ENCODE data around the gene PHACTR1.
"Not testable (repeated sequence)": the region's sequence is repeated elsewhere in the genome, so short reads cannot be mapped to it uniquely, and the experiment has no call there.

PHACTR1 gene

DNA sequence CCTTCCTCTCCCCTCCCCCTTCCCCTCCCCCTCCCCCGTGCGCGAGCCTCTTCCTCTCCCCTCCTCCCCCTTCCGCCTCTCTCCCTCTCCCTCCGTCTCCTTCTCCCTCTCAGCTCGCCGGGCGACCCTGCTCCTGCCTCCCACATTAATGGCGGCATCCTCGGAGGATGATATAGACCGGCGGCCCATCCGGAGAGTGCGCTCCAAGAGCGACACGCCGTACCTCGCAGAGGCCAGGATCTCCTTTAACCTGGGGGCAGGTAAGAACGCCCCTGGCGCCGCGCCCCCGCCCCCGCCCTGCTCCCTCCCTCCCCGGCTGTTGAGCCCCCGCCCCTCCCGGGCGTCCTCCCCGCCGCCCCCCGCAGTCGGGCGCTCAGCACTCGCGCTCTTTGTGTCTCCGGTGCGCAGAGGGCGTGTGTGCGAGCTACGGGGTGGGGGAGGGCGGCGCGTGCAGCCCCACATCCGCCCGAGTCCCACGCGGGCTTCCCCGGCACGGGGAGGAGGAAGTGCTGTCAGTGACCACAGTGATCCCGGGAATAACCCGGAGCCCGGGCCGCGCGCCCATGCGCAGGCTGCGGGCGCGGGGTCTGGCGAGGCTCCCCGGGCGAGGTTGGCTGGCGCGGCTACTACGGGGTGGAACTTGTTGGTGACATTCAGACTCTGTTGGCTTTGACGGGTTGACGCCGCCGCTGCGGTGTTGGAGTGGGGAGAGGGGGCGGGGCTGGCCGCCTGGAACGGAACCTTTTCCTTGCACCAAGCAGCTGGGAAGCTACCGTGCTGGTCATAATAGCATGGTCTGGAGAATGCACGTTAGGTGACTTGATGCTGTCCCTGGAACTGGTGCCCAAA is 33.2 kb downstream of the PHACTR1 start:
- DNase-seq (ENCODE audit: low read depth in 2 of 2): no peak

DNA sequence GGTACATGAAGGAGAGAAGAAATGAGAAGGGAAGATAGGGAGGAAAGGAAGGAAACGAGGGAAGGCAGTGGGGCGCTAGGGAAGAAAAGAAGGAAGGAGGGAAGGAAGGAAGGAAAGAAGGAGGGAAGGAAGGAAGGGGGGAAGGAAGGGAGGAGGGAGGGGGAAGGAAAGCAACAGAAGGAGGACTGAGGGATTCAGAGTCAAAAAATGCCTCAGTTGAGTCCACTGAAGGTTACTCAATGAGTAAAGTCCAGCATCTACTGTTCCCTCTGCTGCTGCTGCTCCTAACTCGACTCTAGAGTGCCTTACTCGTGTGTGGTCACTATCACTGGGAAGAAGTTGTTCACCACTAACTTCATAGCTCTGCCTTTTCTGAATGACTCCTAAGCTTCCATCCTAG is 33.8 kb downstream of the PHACTR1 start:
- DNase-seq (ENCODE audit: low read depth in 2 of 2): no peak

DNA sequence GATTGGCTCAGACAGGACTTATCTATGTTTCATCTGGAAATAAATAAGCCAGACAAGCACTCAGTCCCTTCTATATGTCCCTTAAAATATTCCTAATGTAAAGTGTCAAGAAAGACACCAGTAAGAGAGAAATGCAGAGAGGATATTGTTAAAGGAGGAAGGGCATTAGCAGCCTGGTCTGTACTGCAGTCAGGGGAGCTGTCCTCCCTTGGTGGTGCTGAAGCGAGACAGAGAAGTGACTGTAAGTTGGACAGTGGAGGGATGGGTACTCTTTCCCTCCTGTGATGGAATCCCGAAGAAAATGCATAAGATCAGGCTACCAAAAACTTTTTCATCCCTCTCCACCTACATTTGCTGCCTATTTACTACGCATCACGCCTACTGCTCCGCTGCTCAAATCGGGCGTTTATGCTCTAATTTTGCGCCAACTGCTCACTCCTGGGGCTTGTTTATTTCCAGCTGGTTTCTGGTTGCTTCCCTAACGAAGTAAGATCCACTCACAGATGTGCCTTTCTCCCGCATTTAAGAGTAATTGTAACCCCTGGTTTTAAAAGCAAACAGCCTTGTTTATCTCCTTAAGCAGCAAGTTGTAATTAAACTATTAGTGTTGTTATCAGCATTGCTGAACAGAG is 35.2 kb downstream of the PHACTR1 start:
- peak in 1 of 2 donors; percentile 1 for DNase-seq (ENCODE audit: low read depth in 2 of 2)

DNA sequence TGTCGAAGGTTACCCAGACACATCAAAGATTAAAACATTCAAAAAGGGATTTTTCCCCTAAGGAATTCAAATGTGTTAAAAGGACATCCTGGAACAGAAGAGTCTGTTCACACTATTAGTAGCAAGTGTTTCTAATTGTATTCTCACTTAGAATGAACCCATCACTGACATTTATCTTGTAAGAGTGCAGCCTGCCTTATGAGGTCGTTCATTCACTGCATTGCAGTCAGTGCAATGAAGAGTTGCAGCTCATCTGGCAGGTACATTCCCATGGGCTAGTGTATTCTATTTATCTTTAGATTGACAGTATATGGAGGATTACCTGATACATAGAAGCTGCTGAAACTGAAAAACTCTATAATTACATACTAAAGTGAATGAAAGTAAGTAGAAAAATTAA is 36.5 kb downstream of the PHACTR1 start:
- DNase-seq (ENCODE audit: low read depth in 2 of 2): no peak

DNA sequence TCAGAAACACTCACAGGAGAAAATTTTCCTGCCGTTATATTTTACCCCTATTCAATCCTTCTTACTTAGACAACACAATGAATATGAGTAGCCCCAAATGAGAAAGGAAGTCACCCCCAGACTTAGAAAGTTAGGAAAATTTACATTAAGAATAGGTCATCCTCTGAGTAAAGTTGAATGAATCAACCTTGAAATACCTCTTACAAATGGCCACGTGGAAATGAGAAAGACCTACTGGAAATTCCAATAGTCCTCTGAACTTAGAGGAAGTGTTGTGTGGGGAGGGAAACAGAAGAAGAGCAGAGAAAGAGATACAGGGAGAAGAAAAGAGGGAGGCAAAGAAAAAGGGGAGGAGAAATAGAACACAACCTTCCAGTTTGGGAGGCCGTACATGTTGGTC is 43.7 kb downstream of the PHACTR1 start:
- DNase-seq (ENCODE audit: low read depth in 2 of 2): no peak

DNA sequence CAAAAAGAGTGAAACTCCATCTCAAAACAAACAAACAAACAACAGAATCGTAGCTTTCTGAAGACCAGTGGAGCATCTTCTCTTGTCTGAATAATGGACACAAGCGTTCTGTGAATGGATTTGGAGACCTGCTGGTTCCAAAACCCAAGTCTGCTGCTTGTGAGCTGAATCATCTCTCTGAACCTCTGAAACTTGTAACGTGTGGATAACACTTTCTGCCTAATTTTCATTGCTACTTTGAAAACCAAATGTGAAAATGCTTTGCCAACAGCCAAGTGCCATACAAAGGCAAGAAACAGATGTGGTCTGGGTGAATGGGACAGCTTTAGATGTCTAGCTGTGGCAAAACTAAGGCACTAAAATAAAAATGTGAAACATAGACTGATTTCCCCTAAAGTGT is 44.3 kb downstream of the PHACTR1 start:
- no peak for DNase-seq (ENCODE audit: low read depth in 2 of 2)

DNA sequence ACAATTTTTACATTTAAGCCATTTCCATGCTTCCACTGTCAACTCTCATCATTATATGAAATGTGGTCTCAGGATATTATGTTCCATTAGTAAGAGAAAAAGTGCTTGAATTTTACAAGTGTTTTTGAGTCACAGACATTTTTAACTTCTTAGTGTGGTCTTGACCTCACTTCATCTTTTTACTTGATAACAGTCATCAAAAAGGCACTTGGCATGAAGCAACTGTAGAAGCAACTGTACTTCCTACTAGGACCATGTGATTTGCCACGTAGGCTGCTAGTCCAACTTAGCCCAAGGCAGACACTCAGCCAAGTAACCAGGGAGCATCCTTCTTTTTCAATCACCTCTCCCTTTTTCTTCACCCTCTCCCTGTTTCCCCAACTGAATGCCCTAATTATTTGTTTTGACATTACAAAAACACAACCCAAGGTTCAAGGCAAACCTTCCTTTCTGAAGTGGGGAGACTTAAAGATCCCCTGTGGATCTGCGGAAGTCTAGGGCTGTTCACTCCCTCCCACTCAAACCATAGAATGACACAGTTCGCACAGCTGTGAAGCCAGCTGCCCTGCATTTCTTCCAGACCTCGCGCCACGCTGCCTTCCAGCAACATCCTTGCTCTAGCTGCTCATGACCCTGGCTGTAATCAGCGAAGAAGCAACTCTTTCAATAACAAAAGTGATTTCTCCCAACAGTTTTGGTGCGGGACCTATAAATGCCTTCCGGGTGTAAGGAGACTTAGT is 45.0 kb downstream of the PHACTR1 start:
- no peak for DNase-seq (ENCODE audit: low read depth in 2 of 2)

DNA sequence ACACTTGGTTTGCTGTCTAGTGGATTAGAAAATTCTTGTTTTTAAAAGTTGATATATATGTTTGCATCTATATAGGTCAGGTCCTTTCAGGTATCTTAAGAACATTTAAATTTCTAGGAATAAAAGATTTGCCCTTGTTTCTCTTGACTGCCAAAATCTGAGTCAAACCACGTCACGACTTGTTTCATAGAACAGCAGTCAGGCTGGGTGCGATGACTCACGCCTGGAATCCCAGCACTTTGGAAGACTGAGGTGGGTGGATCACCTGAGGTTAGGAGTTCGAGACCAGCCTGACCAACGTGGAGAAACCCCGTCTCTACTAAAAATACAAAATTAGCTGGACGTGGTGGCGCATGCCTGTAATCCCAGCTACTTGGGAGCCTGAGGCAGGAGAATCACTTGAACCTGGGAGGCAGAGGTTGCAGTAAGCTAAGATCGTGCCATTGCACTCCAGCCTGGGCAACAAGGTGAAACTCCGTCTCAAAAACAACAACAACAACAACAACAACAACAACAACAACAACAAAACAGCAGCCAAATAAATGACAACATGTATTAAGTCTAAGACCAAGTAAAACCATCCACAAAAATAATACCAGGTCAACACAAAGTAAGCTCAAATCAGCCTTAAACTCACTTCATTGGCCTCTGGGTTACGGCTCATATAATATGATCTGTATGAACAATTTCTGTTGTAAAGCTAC is 46.3 kb downstream of the PHACTR1 start:
- not testable (repeated sequence) for DNase-seq (ENCODE audit: low read depth in 2 of 2)

DNA sequence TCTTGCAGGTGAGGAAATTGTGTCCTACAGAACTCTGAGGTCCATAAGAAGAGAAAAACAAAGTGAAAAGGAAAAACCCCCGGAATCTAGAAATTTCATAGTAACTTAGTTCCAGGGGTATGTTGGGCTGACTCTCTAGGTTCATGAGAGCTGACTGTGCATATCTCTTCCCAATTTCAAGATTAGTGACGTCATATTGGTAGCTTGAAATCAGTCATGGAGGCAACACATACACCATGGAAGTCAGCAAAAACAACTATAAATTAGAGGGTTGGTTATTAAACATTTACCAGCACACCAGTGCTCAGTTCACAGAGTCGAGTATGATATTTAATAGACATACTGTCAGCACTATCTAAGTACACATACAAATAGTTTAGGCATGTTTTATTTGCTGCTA is 49.8 kb downstream of the PHACTR1 start:
- no peak for DNase-seq (ENCODE audit: low read depth in 2 of 2)

DNA sequence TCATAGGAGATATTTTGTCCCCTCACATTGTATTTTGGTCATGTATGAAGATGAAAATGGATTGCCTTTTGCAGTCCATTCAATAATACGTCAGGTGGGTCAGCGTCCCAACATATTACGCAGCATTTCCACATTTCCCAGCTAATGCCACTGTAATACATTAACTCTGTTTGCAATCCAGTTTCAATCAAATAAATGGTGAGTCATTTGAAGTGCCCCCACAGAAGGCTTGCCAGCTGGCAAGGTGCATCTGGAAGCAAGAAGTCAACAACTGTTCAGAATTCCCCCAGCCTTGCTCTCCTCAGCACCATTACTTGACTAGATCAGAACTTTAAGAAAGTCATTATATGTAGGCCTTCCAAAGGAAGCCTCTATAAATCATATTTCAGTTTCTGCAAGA is 50.4 kb downstream of the PHACTR1 start:
- no peak for DNase-seq (ENCODE audit: low read depth in 2 of 2)

DNA sequence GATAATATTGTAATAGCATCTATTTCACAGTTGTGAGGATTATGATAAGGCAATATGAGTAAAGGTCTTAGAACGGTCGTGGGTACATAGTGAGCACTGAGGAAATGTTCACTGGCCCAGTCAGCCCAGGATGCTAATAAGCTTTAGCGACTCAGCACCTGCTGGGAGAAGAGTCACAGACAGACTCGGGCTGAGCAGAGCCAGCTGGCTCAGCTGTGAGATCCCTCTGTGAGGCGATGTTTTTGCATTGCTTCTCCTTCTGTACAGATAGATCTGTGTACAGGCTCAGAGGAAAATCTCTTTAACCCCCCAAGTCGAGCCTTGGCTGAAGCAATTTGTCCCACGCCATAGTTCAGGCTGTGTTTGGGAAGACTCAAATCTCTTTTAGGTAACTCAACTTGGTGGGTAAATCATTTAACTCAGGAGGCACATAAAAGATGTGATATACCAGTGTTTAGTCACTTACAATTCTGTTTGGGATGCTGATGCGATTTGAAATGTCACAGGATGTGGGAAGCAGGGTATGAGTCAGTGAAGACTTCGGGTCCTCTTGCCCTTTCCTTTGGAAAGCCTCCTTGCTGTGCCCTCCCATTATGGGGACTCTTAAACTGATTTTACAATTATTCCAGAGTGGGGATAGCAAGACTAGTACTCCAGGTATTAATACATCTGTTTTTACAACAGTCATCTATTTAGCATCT is 53.1 kb downstream of the PHACTR1 start:
- no peak for DNase-seq (ENCODE audit: low read depth in 2 of 2)

DNA sequence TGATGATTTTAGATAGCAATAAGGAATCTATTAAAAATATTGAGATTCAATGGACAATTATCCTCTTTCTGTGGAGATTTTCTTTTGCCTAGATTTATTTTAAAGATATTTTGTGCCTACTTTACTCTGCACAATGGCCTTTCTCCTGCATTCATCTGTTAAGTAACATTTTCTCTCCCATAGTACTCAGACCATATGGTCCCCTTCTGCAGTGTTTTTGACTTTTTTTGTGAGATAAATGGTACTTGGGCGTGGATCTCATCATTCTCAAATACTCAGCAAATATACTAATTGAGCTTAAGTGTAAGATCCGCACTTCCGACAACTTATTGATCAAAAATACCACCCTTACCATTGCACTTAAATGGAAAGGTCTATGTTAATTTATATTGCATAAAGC is 55.8 kb downstream of the PHACTR1 start:
- no peak for DNase-seq (ENCODE audit: low read depth in 2 of 2)

DNA sequence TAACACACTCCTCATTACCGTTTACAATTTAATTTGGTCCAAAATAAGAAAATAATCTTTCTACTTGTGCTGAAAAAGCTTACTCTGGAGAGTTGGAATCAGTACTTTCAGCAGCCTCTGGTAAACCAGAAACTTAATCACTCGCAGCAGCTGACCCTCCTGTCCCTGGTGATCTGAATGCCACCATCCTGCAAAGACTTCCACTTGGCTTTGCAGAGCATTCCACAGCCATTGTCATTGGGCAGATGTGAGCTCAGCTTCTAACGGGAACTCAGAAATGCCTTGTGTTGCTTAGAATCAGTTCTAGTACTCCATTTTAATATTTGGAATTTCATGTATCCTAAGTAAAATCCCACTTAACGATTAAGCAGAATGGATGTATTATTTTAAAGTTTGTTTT is 59.7 kb downstream of the PHACTR1 start:
- DNase-seq (ENCODE audit: low read depth in 2 of 2): no peak

DNA sequence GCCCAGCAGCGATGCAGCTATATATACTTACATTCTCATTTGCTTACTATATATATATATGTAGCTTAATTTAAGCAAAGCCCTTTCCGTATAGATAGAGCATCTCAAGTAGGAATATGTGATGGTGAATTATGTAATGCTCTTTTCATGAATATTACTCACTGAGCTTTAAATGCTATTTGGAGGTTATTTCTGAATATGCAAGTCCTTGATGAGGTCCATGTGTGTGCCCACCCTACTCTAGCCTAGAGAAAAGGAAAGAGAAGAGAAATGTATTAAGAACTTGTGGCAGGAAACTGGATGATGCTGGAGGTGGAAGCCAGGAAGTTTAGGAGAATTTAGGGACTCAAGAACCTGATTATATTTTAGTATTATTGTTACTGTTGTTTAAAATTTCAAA is 63.2 kb downstream of the PHACTR1 start:
- no peak for DNase-seq (ENCODE audit: low read depth in 2 of 2)

DNA sequence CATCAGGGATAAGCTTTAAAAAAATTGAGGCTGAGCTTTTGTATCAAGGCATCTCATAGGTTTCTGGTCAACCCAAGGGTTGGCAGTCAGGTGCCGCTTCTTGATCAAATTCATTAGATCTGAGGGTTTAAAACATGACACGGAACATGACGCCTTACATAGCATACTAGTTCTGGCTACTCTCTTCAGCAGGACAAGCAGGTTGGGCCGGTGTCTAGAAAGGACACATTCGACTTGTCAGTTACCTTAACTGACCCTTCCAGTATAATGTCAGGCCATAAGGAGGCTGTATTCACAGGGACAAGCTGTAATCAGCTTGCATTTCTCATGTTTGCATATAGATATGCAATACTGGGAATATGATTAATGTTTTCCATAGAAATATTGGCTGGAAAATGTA is 65.6 kb downstream of the PHACTR1 start:
- DNase-seq (ENCODE audit: low read depth in 2 of 2): no peak

DNA sequence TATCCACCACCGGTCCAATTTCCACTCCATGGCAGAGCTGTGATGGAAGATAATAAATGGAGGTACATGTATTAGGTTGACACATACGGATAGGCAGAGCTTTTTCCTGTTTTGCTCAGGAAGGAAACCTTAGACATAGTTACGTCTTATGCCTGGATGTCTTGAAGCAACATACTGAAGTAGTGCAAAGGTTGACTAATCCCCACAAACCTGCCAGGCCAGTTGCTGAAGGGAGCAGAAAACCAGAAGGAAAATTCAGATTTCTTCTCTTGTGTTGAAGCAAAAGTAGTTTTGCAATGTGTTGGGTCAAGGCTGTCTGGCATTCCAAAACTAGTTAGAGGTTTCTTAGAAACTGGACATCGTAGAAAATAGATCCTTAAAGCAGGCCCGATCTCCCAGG is 68.7 kb downstream of the PHACTR1 start:
- no peak for DNase-seq (ENCODE audit: low read depth in 2 of 2)

DNA sequence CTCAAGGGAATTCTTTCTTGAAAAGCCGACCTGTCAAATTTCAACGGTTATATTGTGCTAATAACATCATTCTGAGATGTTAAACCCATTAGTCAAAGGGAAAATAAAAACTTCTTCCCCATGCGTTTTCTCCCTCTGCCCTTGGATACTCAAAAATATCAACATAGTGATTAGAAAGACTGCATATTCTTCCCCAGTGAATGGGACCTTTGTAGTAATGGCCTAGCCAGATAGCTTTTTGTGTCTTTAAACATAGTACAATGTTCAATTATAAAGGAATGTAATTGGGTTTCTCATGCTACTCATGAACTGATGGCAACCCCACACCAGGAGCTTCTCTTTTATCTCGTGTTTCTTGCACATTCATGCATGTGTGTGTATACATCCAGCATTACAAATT is 69.4 kb downstream of the PHACTR1 start:
- no peak for DNase-seq (ENCODE audit: low read depth in 2 of 2)

DNA sequence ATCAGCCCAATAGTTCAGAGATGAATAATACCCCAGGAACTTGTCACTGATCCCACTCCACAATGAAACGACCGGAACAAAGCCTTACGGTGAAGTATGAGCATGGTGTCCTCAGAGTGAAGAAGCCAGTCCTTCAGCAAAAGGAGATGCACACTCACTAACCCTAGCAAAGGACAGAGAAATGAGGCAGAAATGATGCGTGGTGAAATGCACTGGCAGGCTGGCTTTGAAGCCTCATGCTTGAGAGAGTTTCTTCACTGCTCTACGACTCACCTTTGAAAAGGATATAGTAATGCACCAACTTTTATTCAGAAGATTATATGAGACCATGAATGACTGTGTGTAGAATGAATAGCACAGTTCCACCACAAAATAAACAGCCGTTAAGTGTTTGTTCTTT is 74.8 kb downstream of the PHACTR1 start:
- DNase-seq (ENCODE audit: low read depth in 2 of 2): no peak

DNA sequence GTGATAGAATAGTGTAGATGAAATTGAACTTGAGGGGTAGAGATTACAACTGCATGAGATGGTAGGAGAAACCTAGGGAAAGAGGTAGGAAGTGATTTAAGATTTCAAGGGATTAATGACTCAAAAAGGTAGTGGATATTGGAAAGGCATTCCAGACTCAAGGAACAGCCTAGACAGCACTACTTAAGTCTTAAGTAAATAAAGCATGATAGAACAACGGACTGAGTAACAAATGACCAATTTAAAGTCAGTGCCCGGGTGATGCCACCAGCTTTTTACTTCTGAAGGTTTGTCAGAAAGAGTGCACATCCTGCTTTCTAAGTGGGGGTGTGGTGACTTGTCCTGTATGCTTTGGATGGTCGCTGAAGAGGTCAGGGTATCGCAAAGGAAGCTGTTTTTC is 81.8 kb downstream of the PHACTR1 start:
- no peak for DNase-seq (ENCODE audit: low read depth in 2 of 2)

DNA sequence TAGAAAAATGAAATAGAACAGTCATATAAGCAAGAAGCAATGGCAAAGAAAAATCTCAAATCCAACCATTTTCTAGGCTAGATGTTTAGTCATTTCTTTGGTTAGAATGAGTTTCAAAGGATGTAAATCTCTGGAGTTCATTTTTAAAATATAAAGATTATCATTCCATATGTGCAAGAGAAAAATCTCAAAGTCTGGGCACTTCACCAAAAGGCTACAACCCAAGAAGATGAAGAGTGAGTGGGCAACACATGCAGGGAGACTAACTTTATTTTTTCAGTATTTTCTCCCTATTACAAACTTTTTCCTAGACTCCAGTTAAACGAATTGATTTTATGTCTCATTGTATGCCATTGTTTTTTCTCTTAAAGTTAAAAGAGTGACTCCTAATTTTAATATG is 83.6 kb downstream of the PHACTR1 start:
- no peak for DNase-seq (ENCODE audit: low read depth in 2 of 2)

DNA sequence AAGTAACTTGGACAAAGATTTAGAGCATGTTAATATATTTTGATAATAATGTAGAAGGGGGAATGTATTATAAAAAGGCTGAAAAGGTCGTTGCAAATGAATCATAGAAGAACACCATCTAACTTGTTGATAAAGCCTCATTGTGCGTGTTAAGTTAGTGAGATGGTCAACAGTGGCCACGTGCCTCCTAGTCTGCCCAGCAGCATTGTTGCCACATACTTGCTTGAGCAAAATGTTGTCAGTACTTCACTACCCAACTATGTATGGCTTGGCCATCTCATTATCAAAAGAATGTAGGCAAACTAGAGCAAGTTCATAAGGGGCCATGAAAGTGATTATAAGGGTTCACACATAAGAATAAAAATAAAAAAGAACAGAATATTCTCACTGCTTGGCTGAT is 84.6 kb downstream of the PHACTR1 start:
- no peak for DNase-seq (ENCODE audit: low read depth in 2 of 2)

DNA sequence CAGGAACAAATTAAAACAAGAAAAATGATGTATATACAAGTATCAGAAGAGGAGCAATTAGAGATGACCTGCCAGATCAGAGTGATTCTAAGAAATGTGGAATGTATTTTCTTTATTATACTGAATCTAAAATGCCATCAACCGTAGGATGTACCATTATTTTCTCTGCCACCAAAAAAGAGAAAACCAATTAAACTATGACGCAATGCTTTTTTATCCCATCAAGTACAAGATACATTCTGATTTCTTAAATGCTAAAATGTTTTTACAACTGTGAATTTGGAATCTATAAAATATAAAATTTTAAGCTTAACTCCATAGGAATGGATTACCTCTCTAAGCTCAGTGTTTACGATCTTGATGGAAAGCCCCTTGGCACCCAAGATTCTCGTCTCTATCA is 85.9 kb downstream of the PHACTR1 start:
- DNase-seq (ENCODE audit: low read depth in 2 of 2): no peak
